NT2/D1 (cell line): ENCODE measurements around the gene SCN3B.

Experiments used
- SUZ12 ChIP-seq: IDR thresholded peaks from 2 replicates; pipeline ENCODE4 v1.6.1; 2011; ENCODE audit not compliant: insufficient read length, insufficient read depth; ENCODE audit errors: extremely low read depth
- ZNF274 ChIP-seq: IDR thresholded peaks from 2 replicates; pipeline ENCODE4 v1.6.1; 2011; ENCODE audit warnings: mild to moderate bottlenecking, low read depth, low read length

DNA sequence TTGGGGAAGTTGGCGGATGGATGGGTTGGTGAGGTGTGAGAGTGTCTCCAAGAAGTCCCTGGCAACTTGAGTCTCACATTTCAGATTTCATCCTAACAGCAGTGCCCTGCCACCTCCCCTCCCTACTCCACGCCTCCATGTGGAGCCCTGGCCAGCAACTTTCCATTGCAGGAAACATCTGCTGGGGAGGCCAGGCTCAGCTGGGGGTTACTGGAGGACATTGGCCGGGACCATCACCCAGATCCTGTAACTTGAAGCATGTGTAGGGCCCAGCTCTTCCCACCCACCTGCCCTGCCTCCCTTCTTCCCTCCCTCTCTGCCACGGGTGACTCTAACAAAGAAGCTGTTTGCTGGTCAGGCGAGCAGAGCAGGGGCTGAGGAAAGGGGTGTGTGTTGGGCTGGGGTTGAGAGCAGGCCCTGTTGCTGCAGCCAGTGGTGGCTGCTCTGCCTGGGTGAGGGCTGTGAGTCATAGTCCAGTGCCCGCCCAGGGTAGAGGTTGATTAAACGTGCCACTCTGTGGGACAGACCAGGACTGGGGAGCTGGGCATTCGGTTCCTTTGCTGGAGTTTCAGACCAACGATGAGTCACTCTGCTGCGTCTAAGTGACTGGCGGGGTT, 64.0 kb downstream of the SCN3B start:
- TF ChIP-seq SUZ12 (no peak), ZNF274 (no peak)
